AG10803 (cell line): ENCODE measurements around the gene ESPN.

Experiments
- DNase-seq: peaks from one replicate; pipeline ENCODE4 v3.0.0; 2010; ENCODE audit warnings: low read depth
- H3K4me3 ChIP-seq: 2 replicates; pipeline ENCODE4 v1.5.1; 2011; ENCODE audit warnings: mild to moderate bottlenecking, low read length, control low read depth
- CTCF ChIP-seq: conservative IDR thresholded peaks from 2 replicates; pipeline ENCODE4 v1.5.1; 2011; ENCODE audit warnings: mild to moderate bottlenecking, low read length, control low read depth, inconsistent platforms

ESPN gene

GRCh38 chr1:6467744-6468688, 43.4 kb downstream of the ESPN start:
- DNase-seq = no peak
- no peak for TF ChIP-seq CTCF
- no peak overlapping the region for H3K4me3 ChIP-seq

GRCh38 chr1:6468729-6469461, 44.3 kb downstream of the ESPN start:
- no peak overlapping the region for H3K4me3 ChIP-seq
- no peak for DNase-seq
- TF ChIP-seq CTCF = no peak

- H3K4me3 ChIP-seq = no peak overlapping the region
- no peak for TF ChIP-seq CTCF
- no peak for DNase-seq
These were observed 45.8 kb downstream of the ESPN start for GRCh38 chr1:6470132-6471085.

DNA sequence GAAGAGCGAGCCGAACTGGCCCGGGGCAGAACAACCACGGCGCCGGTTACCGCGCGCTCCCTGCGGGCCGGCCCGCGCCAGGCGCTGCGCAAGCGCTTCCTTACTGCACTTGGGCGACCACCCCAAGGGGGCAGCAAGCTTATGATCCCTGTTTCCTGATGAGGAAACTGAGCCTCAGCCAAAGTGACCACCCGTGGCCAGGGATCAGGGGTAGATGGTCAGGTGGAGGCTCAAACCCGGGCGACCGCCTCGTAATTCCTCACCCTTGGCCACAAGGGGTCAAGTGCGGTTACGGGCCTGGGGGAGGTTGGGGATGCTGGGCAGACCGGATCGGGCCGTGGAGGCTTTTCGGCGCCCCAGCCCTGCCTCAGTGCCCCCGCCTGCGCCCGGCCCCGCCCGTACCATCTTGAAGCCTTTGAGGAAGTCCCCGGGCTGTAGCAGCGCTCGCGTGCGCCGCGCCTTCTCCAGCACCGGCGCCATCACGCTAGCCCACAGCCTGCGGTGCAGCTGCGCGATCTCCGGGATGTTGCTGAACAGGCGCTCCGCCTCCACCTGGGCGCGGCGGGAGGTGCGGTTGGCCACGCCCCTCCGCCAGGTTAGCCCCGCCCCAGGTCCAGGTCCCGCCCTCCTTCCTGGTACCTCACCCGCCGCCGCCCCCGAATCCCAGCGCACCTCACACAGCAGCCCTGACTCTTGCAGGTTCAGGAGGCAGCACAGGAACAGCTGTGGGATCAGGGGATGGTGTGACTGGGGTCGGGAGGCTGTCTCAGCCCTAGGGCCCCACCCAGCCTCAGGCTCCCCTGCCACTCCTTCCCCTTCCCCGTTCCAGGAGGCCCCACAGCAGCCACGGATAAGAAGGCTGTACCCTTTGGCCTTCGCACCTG, 46.8 kb downstream of the ESPN start:
- no peak overlapping the region for H3K4me3 ChIP-seq
- no peak for TF ChIP-seq CTCF
- no peak for DNase-seq

DNA sequence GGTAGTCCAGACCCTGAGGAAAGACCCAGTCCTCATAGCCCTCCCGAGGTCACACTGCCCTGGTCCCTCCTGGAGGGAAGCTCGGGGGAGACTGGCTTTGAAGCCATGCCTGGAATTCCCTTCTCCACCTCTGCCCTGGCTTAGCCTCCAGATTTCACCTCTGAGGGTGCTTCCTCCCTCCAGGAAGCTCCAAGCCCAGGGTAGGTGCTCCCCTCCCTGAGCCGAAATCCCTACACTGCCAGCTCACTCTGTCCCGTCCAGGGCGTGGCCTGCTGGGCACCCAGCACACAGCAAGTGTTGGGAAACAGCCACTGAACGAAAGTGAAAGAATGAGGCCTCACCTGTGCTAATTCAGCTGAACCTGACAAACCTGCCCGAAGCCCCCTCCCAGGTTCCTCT, 47.4 kb downstream of the ESPN start:
- no peak for DNase-seq
- H3K4me3 ChIP-seq = no peak overlapping the region
- no peak for TF ChIP-seq CTCF

DNA sequence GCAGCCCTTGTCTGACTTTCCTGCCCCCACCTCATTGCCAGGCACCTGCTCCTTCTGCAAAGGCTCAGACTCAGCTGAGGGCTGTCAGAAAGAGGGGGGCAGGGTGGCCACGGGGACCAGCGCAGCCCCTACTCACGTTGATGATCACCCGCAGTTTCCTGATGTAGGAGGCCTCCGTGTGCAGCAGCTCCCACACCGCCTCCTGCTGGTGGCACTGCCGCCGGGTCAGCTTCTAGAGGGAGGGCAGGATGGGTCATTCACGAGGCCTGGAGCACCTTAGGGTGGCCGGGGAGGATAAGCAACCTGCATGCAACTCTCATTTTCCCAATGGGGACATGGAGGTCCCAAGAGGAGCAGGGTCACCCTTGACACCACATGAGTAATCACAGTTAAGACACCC, 47.8 kb downstream of the ESPN start:
- no peak for DNase-seq
- no peak for TF ChIP-seq CTCF
- no peak overlapping the region for H3K4me3 ChIP-seq
